Hepatocyte (in vitro differentiated cells): ENCODE data around the gene LYPD6.

Experiments used
- EZH2 ChIP-seq: fragments of 200-600 bp; sonication (generic); IDR thresholded peaks from 2 replicates; pipeline ENCODE4 v1.6.1; 2016; ENCODE audit warnings: antibody characterized with exemption, mild to moderate bottlenecking, borderline replicate concordance
- TF ChIP-seq, protein P1 (sequence below): fragments of 200-600 bp; sonication (generic); IDR thresholded peaks from 2 replicates; pipeline ENCODE4 v1.5.1; 2016; ENCODE audit warnings: antibody characterized with exemption, mild to moderate bottlenecking; ENCODE audit not compliant: poor library complexity

DNA sequence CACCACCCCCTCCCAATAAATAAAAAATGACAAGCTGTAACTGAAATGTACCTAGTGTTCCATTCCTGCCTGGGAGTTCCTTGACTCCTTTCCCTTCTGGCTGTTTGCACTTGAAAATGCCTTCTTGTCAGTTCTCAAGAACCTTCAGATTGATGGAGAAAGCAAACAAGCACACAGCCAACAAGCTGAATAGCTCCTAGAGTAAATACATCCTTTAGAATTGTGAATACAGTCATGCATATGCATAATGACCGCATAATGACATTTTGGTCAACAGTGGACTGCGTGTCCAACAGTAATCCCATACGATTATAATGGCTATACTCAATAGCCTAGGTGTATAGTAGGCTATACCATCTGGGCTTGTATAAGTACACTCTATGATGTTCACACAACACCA lies 97.0 kb downstream of the LYPD6 start:
- TF ChIP-seq, protein P1, sequence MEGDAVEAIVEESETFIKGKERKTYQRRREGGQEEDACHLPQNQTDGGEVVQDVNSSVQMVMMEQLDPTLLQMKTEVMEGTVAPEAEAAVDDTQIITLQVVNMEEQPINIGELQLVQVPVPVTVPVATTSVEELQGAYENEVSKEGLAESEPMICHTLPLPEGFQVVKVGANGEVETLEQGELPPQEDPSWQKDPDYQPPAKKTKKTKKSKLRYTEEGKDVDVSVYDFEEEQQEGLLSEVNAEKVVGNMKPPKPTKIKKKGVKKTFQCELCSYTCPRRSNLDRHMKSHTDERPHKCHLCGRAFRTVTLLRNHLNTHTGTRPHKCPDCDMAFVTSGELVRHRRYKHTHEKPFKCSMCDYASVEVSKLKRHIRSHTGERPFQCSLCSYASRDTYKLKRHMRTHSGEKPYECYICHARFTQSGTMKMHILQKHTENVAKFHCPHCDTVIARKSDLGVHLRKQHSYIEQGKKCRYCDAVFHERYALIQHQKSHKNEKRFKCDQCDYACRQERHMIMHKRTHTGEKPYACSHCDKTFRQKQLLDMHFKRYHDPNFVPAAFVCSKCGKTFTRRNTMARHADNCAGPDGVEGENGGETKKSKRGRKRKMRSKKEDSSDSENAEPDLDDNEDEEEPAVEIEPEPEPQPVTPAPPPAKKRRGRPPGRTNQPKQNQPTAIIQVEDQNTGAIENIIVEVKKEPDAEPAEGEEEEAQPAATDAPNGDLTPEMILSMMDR: no peak
- TF ChIP-seq EZH2: no peak
